Measurements from ENCODE around the gene UBE4B.
"Not testable (repeated sequence)": the region's sequence is repeated elsewhere in the genome, so short reads cannot be mapped to it uniquely, and the experiment has no call there.

Gene UBE4B

GRCh38 chr1:10179406-10180091, 146.8 kb downstream of the UBE4B start:
- no peak for DNase-seq

- DNase-seq = no peak
Measured at GRCh38 chr1:10181154-10181553, 148.4 kb downstream of the UBE4B start.

- DNase-seq = no peak
Measured at GRCh38 chr1:10185759-10186158, 153.0 kb downstream of the UBE4B start.

- no peak for DNase-seq
Measured at GRCh38 chr1:10186331-10187025, 153.7 kb downstream of the UBE4B start.

GRCh38 chr1:10187026-10187334, 154.2 kb downstream of the UBE4B start:
- no peak for DNase-seq

- DNase-seq = no peak
Measured at GRCh38 chr1:10188133-10188650, 155.4 kb downstream of the UBE4B start.

GRCh38 chr1:10189659-10190058, 156.9 kb downstream of the UBE4B start:
- no peak for DNase-seq

- no peak for DNase-seq
Measured at GRCh38 chr1:10192263-10192662, 159.5 kb downstream of the UBE4B start.

GRCh38 chr1:10193288-10193687, 160.5 kb downstream of the UBE4B start:
- no peak for DNase-seq

- DNase-seq = no peak
Measured at GRCh38 chr1:10195570-10195969, 162.8 kb downstream of the UBE4B start.

- no peak for DNase-seq
Measured at GRCh38 chr1:10196976-10197375, 164.2 kb downstream of the UBE4B start.

GRCh38 chr1:10200620-10201019, 167.9 kb downstream of the UBE4B start:
- DNase-seq = no peak

- no peak for DNase-seq
Measured at GRCh38 chr1:10204003-10204642, 171.4 kb downstream of the UBE4B start.

GRCh38 chr1:10205206-10205605, 172.4 kb downstream of the UBE4B start:
- DNase-seq = not testable (repeated sequence)

- no peak for DNase-seq
Measured at GRCh38 chr1:10207810-10208209, 175.1 kb downstream of the UBE4B start.

GRCh38 chr1:10208537-10208936, 175.8 kb downstream of the UBE4B start:
- DNase-seq = no peak

GRCh38 chr1:10209590-10209904, 176.8 kb downstream of the UBE4B start:
- no peak for DNase-seq

- DNase-seq = peak; percentile 71
Measured at GRCh38 chr1:10209905-10210810, 177.4 kb downstream of the UBE4B start, which contains the start of gene KIF1B. KIF1B (plus strand) TSS chr1:10210570; CDS start chr1:10232329, 21,759 bp downstream.

GRCh38 chr1:10210841-10211804, 178.4 kb downstream of the UBE4B start:
- DNase-seq = peak; percentile 43

GRCh38 chr1:10211805-10212410, 179.2 kb downstream of the UBE4B start:
- DNase-seq = no peak

GRCh38 chr1:10212476-10212875, 179.7 kb downstream of the UBE4B start:
- no peak for DNase-seq
